Stimulated activated CD4-positive, alpha-beta T cell treated with anti-CD3 and anti-CD28 coated beads, Interleukin-4, amount 100 ng/mL, for 4 hours (primary cell): ENCODE data around the gene USP47.

Experiments used
- DNase-seq, 2 experiments: peaks; one replicate each; pipeline ENCODE4 v3.0.0-alpha.2; 2020

Gene USP47

GRCh38 chr11:11866203-11866602 is 24.4 kb downstream of the USP47 start:
- DNase-seq = no peak

GRCh38 chr11:11867720-11868119 is 25.9 kb downstream of the USP47 start:
- no peak for DNase-seq

- DNase-seq = no peak
Observed at GRCh38 chr11:11871991-11872401, 30.2 kb downstream of the USP47 start.

GRCh38 chr11:11876458-11876857 is 34.7 kb downstream of the USP47 start:
- no peak for DNase-seq

GRCh38 chr11:11880179-11880578 is 38.4 kb downstream of the USP47 start:
- no peak for DNase-seq

- no peak for DNase-seq
Observed at GRCh38 chr11:11882539-11882938, 40.8 kb downstream of the USP47 start.

GRCh38 chr11:11884351-11884750 is 42.6 kb downstream of the USP47 start:
- no peak for DNase-seq

- no peak for DNase-seq
Observed at GRCh38 chr11:11884774-11885481, 43.2 kb downstream of the USP47 start.

GRCh38 chr11:11894486-11894885 is 52.7 kb downstream of the USP47 start:
- DNase-seq = no peak

GRCh38 chr11:11895672-11896071 is 53.9 kb downstream of the USP47 start:
- DNase-seq = no peak

- DNase-seq = no peak
Observed at GRCh38 chr11:11898648-11899047, 56.9 kb downstream of the USP47 start.

- DNase-seq = no peak
Observed at GRCh38 chr11:11899401-11899800, 57.6 kb downstream of the USP47 start.

- DNase-seq = no peak
Observed at GRCh38 chr11:11901929-11902328, 60.2 kb downstream of the USP47 start.

GRCh38 chr11:11909727-11910126 is 68.0 kb downstream of the USP47 start:
- DNase-seq = no peak

- DNase-seq = no peak
Observed at GRCh38 chr11:11910541-11910940, 68.8 kb downstream of the USP47 start.

- no peak for DNase-seq
Observed at GRCh38 chr11:11913395-11913794, 71.6 kb downstream of the USP47 start.

- no peak for DNase-seq
Observed at GRCh38 chr11:11915625-11916024, 73.9 kb downstream of the USP47 start.

GRCh38 chr11:11916981-11917399 is 75.2 kb downstream of the USP47 start:
- no peak for DNase-seq

- no peak for DNase-seq
Observed at GRCh38 chr11:11923828-11924227, 82.1 kb downstream of the USP47 start.

- no peak for DNase-seq
Observed at GRCh38 chr11:11929920-11930319, 88.1 kb downstream of the USP47 start.

GRCh38 chr11:11931461-11932055 is 89.8 kb downstream of the USP47 start:
- no peak for DNase-seq

- DNase-seq = no peak
Observed at GRCh38 chr11:11935536-11935935, 93.8 kb downstream of the USP47 start.

- no peak for DNase-seq
Observed at GRCh38 chr11:11937433-11937832, 95.7 kb downstream of the USP47 start.

GRCh38 chr11:11937957-11938356 is 96.2 kb downstream of the USP47 start:
- no peak for DNase-seq

GRCh38 chr11:11940551-11940950 is 98.8 kb downstream of the USP47 start:
- no peak for DNase-seq
